Hippocampal formation (tissue), 2 donors: Measurements from ENCODE around the gene KCNIP4.
A peak's percentile ranks its signal among the peaks of the same experiment; 100 is the strongest.

ENCODE experiments used
- DNase-seq, 2 donors: peaks; one replicate each; lab custom pipeline; 2025; lab: John Stamatoyannopoulos, UW

Gene KCNIP4

GRCh38 chr4:21061902-21062301 is 886.7 kb downstream of the KCNIP4 start:
- no peak for DNase-seq

GRCh38 chr4:21046141-21046540 is 902.4 kb downstream of the KCNIP4 start:
- DNase-seq = no peak

- DNase-seq = no peak
These were observed 903.5 kb downstream of the KCNIP4 start for GRCh38 chr4:21045119-21045518.

DNA sequence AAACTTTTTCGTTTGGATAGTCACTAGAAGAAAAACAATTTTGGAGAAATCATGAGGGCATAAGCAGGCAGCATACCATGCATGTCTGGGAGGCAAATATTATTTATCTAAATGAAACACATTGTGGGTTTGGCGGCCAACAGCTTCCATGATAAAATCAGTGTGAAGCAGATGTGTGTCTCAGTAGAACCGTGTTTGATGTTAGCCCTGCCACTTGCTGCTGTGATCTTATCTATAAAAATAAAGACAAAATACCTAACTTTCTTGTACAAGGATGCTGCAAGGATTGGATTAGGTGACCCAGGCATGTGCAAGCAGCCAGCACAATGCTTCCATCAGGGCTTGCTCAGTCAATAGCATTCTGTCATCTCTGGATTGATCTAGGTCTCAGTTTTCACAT is 906.9 kb downstream of the KCNIP4 start:
- no peak for DNase-seq

DNA sequence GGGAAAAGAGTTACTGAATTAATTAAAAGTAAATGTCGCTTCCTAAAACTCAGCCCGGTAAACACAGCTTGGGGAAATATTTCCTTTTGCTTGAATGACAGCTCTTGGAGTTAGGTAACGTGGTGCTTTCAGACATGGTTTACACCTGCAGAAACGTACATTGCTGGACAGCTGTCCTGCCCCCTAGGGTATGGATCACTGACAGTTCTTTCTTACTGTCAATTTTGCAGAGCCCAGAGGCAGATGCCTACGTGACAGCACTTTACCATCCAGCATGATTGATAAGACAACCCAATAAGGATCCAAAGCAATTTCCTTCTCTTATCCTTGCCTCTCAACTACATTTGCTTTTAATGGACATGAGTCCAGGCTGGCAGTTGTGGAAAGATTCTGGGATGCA is 913.8 kb downstream of the KCNIP4 start:
- no peak for DNase-seq

DNA sequence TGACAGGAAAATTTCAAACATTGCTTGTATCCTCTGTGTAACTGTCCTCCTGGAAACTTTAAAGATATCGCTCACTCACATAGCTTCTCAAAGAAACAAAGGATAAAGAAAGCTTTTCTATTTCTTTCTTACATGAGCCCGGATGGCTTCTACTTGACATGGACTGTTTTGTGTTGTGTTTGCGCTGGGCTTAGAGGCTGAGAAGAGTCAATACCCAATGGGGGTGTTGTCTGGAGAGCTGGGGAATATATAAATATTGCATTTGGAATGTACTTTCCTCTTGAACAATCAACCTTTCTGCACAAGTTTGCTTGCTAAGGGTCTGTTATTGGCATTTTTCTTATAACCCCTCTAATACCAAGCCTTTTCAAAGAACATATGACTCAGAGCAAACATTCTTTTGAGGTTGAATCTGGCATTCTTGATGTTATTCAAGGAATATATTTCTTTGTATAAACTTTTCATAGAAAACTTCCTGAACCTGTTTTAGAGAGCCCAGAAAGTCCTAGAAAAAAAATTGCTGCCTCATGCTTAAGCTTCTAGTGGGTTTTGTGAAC is 916.4 kb downstream of the KCNIP4 start:
- DNase-seq = no peak

DNA sequence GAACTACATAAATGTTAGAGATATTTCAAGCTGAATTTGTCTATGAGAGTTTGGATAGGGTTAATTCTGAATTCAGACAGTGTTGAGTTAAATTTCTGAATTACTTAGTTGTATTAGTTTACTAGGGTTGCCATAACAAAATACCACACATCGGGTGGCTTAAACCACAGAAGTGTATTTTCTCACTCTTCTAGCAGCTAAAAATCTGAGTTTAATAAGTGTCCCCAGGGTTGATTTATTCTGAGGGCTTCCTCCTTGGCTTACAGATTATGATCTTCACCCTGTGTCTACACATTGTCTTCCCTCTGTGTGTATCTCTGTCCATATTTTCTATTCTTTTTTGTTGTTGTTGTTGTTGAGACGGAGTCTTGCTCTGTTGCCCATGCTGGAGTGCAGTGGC is 929.8 kb downstream of the KCNIP4 start:
- DNase-seq = no peak

DNA sequence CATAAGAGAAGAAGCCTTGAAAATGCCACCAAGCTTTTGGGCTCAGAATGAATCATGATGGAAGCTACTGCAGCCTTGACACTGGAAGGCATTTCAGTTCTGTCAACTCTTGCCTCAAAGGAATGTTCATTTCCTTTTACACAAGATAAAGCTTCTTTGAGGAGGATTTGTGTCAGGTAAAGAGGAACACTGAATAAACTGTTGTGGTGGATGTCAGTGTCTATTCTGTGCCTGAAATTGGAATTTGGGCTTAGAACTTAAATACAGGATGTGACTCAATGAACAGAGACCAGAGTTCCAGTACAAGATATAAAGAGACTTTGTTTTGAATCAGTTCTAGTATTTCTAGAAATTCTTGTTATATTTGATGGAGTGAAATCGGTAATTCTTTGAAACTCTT is 935.1 kb downstream of the KCNIP4 start:
- no peak for DNase-seq

- DNase-seq = no peak
These were observed 935.7 kb downstream of the KCNIP4 start for GRCh38 chr4:21012851-21013331.

DNA sequence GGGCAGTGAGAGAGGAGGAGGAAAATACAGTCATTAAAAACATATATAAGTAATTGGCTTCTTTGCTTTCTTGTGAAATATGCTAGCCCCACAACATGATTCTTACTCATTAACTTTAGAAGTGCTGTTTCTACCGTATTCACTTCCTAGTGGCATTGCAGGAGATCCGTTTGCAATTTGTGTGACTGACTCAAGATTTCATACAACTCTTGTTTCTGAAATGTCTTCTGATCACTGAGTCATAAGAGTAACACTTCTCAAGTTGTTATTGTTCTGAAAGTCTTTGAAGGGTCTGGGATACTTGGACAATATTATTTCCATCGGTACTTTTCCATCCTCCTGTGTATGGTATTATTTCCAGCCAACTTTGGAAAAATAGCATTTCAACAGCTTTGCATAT is 937.5 kb downstream of the KCNIP4 start:
- no peak for DNase-seq

GRCh38 chr4:21009956-21010355 is 938.6 kb downstream of the KCNIP4 start:
- no peak for DNase-seq

- DNase-seq = no peak
These were observed 942.9 kb downstream of the KCNIP4 start for GRCh38 chr4:21005647-21006046.

DNA sequence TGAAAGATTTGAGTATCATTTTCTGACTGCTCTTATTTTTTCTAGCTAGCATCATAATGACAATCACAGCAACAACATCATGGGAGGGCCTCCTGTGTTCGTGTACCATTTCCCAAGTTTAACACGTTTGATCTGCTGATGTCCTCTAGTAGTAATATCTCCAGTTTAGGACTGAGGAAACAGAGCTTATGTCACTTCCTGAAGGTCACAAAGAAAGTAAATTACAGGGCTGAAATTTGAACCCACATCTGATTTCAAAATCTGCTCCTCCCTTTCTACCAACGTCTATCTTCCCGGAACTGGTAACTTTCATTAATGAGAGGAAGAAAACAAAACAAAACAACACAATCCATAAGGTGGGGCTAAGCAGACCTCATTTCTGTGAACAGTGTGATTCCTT is 945.6 kb downstream of the KCNIP4 start:
- DNase-seq = no peak

GRCh38 chr4:21002286-21002685 is 946.3 kb downstream of the KCNIP4 start:
- DNase-seq = peak in 1 of 2 donors; percentile 42

GRCh38 chr4:21001490-21001889 is 947.1 kb downstream of the KCNIP4 start:
- no peak for DNase-seq

- no peak for DNase-seq
These were observed 950.7 kb downstream of the KCNIP4 start for GRCh38 chr4:20997886-20998285.

- DNase-seq = no peak
These were observed 953.0 kb downstream of the KCNIP4 start for GRCh38 chr4:20995610-20996009.

DNA sequence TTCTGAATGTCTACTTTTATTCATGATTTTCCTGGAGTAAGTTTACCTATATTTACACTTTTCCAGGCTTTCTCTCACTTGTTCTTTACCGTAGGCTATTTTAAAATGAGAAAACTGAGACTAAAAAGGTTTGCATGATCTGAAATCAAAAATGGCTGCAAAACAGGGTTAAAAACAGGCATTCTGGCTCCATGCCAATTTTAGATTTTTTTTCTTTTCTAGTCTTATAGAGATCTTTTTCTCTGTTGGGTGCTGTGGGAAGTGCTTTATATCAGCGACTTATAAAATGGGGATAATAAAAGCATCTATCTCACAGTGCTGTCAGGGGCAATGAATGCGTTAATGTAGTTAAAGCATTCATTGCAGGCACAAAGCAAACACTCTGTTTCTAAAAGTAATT is 953.6 kb downstream of the KCNIP4 start:
- no peak for DNase-seq

GRCh38 chr4:20992002-20992401 is 956.6 kb downstream of the KCNIP4 start:
- no peak for DNase-seq

DNA sequence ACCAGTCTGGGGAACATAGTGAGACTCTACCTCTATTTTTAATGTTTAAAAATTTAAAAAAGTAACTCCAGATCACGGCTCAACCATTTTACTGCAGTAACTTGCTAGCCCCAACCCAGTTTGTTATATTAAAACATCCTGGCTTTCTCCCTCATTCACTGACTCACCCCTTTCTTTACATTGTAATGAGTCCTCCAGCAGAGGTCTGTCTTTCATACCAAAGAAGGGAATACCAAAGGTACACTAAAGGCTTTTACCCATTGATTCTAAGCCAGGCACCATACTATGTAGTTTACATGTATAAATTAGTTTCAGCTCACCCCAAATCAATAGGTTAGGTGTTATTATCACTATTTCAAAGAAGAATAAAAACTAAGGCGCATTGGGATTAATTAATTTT is 961.4 kb downstream of the KCNIP4 start:
- DNase-seq = no peak

- DNase-seq = no peak
These were observed 964.1 kb downstream of the KCNIP4 start for GRCh38 chr4:20984576-20984836.

GRCh38 chr4:20983763-20984575 is 964.6 kb downstream of the KCNIP4 start:
- no peak for DNase-seq

- no peak for DNase-seq
These were observed 966.0 kb downstream of the KCNIP4 start for GRCh38 chr4:20982544-20982943.

- no peak for DNase-seq
These were observed 988.3 kb downstream of the KCNIP4 start for GRCh38 chr4:20960291-20960690.
